HFFc6 (cell line): ENCODE measurements around the gene GSDMA. TPM values are rescaled to one million over a fixed set of nuclear protein-coding genes. Genes with fewer than 3 reads are reported as not detected.

Experiments
- DNase-seq: peaks from one replicate; pipeline ENCODE4 v3.0.0-alpha.2; 2018
- H3K27ac Mint-ChIP-seq: 2 replicates; pipeline ENCODE4 v1.8.0; 2020; ENCODE audit warnings: mild to moderate bottlenecking, mixed read lengths
- H3K27me3 Mint-ChIP-seq: 2 replicates; pipeline ENCODE4 v1.8.0; 2021; ENCODE audit warnings: mild to moderate bottlenecking, moderate library complexity, mixed read lengths; ENCODE audit not compliant: insufficient read depth
- H3K36me3 Mint-ChIP-seq: 2 replicates; pipeline ENCODE4 v1.8.0; 2021; ENCODE audit warnings: low read depth, mixed read lengths
- H3K4me1 Mint-ChIP-seq: 2 replicates; pipeline ENCODE4 v1.8.0; 2020; ENCODE audit warnings: low read depth, mixed read lengths
- H3K4me3 Mint-ChIP-seq: 2 replicates; pipeline ENCODE4 v1.8.0; 2020; ENCODE audit warnings: mild to moderate bottlenecking, moderate library complexity, mixed read lengths
- H3K9me3 Mint-ChIP-seq: 2 replicates; pipeline ENCODE4 v1.8.0; 2020; ENCODE audit warnings: mild to moderate bottlenecking, mixed read lengths
- total RNA-seq, 6 experiments: library from RNA; stranded (reverse); fragmentation: NEBNext Ultra II Directional; extraction: Animal tissue kit (Norgen Biotek cat#: 25700); gene quantifications; 2 replicates in 1 of 6; 3 replicates in 5 of 6; pipeline ENCODE4 v1.2.3, GENCODE V29; 2021
- TF ChIP-seq, protein P1 (sequence below): fragments of 200-600 bp; sonication (generic); IDR thresholded peaks from 2 replicates; pipeline ENCODE4 v1.5.0; 2021; ENCODE audit warnings: antibody characterized with exemption, mild to moderate bottlenecking

The GSDMA gene
- total RNA-seq, 6 experiments from 2014 or later, result 0.11 to 0.43 (median 0.36) TPM

DNA sequence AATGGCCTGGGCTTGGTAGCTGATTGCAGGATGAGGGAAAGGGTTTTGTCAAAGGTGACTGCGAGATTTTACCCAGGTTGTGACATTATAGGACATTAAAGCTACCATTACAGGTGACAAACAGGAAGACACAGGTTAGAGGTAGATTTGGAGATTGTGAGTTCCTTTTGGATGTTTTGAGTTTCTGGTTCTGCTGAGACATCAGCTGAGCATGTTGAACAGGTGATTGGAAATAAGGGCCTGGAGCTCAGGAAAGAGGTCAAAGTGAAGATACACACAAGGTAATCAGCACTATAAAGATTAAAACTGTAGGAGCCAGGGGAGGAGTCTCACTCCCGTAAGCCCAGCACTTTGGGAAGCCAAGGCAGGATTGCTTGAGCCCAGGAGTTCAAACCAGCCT, 6.0 kb downstream of the GSDMA start:
- Mint-ChIP-seq H3K4me3 (no peak overlapping the region), H3K4me1 (peaks cover 24% of the 10 kb centered on the region), H3K27me3 (peaks cover 8% of the 10 kb centered on the region), H3K9me3 (no peaks in the 10 kb centered on the region), H3K36me3 (no peaks in the 10 kb centered on the region), H3K27ac (no peak overlapping the region)
- TF ChIP-seq, protein P1, sequence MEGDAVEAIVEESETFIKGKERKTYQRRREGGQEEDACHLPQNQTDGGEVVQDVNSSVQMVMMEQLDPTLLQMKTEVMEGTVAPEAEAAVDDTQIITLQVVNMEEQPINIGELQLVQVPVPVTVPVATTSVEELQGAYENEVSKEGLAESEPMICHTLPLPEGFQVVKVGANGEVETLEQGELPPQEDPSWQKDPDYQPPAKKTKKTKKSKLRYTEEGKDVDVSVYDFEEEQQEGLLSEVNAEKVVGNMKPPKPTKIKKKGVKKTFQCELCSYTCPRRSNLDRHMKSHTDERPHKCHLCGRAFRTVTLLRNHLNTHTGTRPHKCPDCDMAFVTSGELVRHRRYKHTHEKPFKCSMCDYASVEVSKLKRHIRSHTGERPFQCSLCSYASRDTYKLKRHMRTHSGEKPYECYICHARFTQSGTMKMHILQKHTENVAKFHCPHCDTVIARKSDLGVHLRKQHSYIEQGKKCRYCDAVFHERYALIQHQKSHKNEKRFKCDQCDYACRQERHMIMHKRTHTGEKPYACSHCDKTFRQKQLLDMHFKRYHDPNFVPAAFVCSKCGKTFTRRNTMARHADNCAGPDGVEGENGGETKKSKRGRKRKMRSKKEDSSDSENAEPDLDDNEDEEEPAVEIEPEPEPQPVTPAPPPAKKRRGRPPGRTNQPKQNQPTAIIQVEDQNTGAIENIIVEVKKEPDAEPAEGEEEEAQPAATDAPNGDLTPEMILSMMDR, result no peak
- DNase-seq, result no peak

- H3K27ac Mint-ChIP-seq, result no peak overlapping the region
- peaks cover 8% of the 10 kb centered on the region for H3K27me3 Mint-ChIP-seq
- DNase-seq, result no peak
Measured at GRCh38 chr17:39969375-39969774, 6.6 kb downstream of the GSDMA start.

DNA sequence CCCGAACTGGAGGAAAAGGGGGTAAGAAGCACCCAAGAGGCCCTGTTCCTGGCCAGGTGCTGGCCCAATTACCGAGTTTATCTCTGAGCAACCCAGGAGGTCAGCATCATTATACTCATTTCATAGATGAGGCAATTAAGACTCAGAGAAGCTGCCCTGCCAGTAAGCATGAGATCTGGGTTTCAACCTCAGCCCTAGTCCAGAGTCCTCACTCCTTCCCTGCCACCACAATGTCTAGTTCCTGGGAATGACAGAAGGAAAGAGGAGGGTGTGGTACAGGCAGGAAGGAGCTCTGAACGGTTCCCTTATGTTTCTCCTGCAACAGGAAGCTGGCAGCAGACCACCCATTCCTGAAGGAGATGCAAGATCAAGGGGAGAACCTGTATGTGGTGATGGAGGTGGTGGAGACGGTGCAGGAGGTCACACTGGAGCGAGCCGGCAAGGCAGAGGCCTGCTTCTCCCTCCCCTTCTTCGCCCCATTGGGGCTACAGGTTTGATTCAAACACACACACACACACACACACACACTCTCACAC, 7.4 kb downstream of the GSDMA start:
- TF ChIP-seq, protein P1, result no peak
- Mint-ChIP-seq H3K27ac (no peak overlapping the region), H3K36me3 (no peaks in the 10 kb centered on the region), H3K4me3 (no peak overlapping the region), H3K9me3 (no peaks in the 10 kb centered on the region), H3K27me3 (peaks cover 8% of the 10 kb centered on the region), H3K4me1 (peaks cover 28% of the 10 kb centered on the region)
- DNase-seq, result no peak

More at GRCh38 chr17:39969375-39969774, 6.6 kb downstream of the GSDMA start:
- no peaks in the 10 kb centered on the region for H3K36me3 Mint-ChIP-seq
- H3K4me1 Mint-ChIP-seq, result peaks cover 26% of the 10 kb centered on the region
- TF ChIP-seq, protein P1, result no peak
- H3K4me3 Mint-ChIP-seq, result no peak overlapping the region
- H3K9me3 Mint-ChIP-seq, result no peaks in the 10 kb centered on the region

DNA sequence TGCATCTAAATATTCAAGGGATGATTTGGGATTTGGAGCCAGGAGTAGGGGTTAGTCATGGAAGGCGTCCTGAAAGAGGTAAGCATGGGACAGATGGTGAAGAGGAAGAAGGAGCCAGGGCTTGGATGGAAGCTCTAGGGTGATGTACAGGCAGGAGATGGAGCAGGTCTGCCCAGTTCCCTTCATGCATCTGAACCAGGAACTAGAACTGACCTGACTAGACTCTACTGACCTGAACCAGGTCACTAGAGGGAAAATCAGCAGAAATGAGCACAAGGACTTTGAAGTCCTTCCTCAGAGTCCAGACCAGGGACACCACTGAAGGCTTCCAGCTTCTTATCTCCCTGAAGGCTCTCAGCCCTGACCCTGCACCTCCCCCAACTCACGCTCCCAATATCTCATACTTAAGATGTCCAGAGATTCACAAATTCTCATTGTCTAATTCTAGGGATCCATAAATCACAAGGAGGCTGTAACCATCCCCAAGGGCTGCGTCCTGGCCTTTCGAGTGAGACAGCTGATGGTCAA, 8.3 kb downstream of the GSDMA start:
- H3K27me3 Mint-ChIP-seq, result peaks cover 8% of the 10 kb centered on the region

GRCh38 chr17:39972271-39972670, 9.5 kb downstream of the GSDMA start:
- H3K9me3 Mint-ChIP-seq, result no peaks in the 10 kb centered on the region
- H3K4me3 Mint-ChIP-seq, result no peak overlapping the region
- peaks cover 3% of the 10 kb centered on the region for H3K27me3 Mint-ChIP-seq
- H3K4me1 Mint-ChIP-seq, result peaks cover 22% of the 10 kb centered on the region
- H3K36me3 Mint-ChIP-seq, result no peaks in the 10 kb centered on the region
- TF ChIP-seq, protein P1, result no peak
- H3K27ac Mint-ChIP-seq, result peak overlapping the region; percentile 15; the same call in 1 of the 2 replicates
- no peak for DNase-seq

More for the DNA sequence above, 8.3 kb downstream of the GSDMA start:
- TF ChIP-seq, protein P1, result no peak
- H3K36me3 Mint-ChIP-seq, result no peaks in the 10 kb centered on the region
- no peak overlapping the region for H3K27ac Mint-ChIP-seq
- no peak for DNase-seq
- no peak overlapping the region for H3K4me3 Mint-ChIP-seq
- H3K9me3 Mint-ChIP-seq, result no peaks in the 10 kb centered on the region
- H3K4me1 Mint-ChIP-seq, result peaks cover 28% of the 10 kb centered on the region
